ENCODE data around the gene CRACDL.
"Not testable (repeated sequence)": the region's sequence is repeated elsewhere in the genome, so short reads cannot be mapped to it uniquely, and the experiment has no call there.

Gene CRACDL

GRCh38 chr2:98882368-98882767, 53.7 kb downstream of the CRACDL start:
- DNase-seq = no peak

DNA sequence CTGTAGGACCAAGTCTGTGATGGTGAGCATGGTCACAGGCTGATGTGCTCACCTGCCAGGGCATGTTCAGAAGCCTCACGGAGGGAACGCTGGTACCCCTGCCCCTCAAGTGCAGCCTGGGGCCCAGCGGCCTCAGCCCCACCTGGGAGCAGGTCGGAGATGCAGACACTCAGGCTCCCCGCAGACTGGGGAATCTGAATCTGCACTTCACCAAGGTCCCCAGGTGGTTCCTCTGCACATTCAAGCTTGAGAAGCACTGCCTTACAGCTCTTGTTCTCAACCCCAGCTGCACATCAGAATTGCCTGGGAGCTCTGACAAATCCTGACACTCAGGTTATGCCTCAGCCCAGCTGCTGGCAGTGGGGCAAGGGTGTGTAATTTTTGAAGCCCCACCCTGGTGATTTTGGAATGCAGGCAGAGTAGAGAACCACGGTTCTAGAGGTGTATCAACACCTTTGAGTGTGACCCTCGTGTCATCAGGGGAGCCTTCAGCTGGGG, 54.8 kb downstream of the CRACDL start:
- no peak for DNase-seq

- DNase-seq = no peak
Observed at GRCh38 chr2:98880266-98881152, 55.5 kb downstream of the CRACDL start.

- DNase-seq = not testable (repeated sequence)
Observed at GRCh38 chr2:98877658-98878057, 58.4 kb downstream of the CRACDL start.

DNA sequence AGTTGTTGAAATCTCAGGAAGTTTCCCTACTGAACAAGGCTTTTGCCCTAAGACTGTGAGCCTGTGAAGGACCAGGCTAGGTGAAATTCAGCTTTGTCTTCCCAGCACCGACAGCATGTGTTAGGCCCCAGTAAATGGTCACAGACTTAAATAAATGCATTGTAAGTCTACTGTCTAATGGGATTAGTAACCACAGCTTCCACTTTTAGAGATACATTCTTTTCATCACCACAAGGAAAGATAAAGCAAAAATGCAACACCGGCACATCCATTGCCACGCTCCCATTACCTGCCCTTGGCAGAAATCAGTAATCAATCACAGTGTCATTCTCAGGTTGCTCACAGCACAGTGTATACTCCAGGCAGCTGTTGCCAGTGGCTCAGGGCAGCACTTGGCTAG, 59.3 kb downstream of the CRACDL start:
- DNase-seq = no peak

- no peak for DNase-seq
Observed at GRCh38 chr2:98875746-98876145, 60.3 kb downstream of the CRACDL start.

DNA sequence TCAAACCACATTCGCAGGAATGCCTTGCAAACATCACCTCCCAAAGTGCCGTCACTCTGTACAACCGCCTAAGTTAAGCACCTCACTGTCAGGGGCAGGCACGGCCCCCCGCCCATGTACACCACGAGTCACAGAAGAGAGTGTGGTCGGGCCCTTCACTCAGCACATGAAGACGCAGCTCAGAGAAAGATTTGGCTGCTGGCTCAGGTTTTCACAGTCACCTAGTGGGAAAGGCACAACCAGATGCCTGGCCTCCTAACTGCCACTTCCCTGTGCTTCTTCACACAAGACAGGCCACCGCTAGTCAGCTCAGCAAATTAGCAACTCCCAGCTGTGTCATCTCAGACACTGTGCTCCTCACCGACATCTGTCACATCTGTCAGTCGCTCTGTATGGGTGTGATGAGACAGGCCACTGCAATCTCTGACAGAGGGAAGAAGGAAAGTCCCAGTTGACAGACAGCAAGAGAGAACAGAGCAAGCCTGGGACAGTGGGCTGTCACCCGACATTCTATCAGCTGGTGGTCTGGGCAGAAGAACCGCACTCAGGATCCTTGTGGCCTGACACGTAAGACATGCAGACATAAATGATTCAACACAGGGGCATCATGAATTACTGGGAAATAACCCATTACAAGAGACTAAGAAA, 60.8 kb downstream of the CRACDL start:
- DNase-seq = no peak

DNA sequence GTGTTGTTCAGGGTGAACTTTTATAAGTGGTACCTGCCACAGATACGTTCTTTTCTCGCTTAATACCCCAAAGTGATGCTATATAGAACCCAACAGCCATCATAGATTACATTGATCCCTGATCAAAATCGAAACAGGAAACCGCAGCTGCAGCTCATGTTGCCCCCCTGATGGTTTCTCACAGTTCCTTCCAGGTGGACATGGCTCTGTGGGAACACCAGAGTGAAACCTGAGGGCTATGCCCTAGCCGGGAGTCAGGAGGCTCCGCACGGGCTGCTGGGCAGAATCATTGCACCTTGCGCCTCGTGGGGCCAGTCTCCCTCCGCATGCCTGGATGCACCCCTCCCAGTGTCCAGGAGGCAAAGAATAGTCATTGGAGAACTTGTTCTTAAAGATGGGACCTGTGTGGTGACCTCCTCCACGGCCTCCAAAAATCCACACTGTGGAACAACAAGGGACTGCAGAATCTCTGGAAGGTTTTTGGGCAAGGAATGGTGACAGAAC, 61.8 kb downstream of the CRACDL start:
- DNase-seq = no peak

DNA sequence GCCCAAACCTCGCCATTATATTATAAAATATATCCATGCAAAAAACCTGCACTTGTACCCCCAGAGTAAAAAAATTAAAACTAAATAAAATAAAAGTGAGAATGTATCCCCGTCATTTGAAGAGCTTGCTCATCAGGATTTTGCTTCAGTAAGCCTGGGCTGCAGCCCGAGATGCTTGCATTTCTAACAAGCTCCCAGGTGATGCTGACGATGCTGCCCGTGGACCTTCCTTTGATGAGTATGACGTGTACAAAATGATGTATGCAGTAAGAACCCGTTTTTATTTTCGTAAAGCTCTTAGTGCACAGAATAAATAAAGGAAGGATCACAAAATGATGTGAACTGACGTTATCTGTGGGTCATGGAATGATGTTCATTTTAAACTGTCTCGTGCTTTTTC, 63.5 kb downstream of the CRACDL start:
- no peak for DNase-seq

- DNase-seq = no peak
Observed at GRCh38 chr2:98871506-98871905, 64.5 kb downstream of the CRACDL start.

GRCh38 chr2:98870516-98871158, 65.4 kb downstream of the CRACDL start:
- no peak for DNase-seq

- DNase-seq = peak; percentile 5
Observed at GRCh38 chr2:98869870-98870269, 66.2 kb downstream of the CRACDL start.

- DNase-seq = no peak
Observed at GRCh38 chr2:98869272-98869641, 66.8 kb downstream of the CRACDL start.

- DNase-seq = no peak
Observed at GRCh38 chr2:98868548-98869271, 67.3 kb downstream of the CRACDL start.

GRCh38 chr2:98867539-98868309, 68.3 kb downstream of the CRACDL start:
- DNase-seq = no peak

DNA sequence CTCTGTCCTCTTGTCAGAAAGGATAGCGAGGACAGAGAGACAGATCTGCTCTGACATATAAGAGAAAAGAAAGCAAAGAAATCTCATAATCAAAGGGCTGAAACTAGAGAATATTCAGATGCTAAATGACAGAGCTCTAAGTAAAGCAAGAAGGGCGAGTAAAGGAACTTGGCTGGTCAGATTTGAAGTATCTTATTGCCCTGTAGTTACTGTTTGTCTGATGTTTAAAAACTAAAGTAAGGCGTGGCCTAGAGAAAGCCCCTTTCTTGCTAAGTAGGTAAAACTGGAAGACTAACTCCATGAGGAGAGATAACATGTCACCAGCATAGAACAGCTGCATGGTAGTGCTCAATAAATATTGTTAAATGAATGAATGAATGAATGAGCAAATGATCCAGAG, 70.0 kb downstream of the CRACDL start:
- DNase-seq = no peak

GRCh38 chr2:98861601-98862000, 74.4 kb downstream of the CRACDL start:
- no peak for DNase-seq

DNA sequence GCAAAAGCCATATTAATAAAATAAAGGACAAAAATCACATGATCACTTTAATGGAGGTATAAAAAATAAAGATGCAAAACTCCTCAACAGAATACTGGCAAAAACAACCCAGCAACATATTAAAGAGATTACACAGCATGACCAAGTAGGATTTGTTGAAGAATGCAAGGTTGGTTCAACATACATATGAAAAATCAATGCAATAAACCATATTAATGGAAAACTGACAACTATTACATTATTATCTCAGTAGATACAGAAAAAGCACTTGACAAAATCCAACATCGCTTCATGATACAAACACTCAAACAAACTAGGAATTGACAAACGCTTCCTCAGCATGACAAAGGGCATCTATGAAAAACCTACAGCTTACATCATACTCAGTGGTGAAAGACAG, 76.7 kb downstream of the CRACDL start:
- no peak for DNase-seq

- no peak for DNase-seq
Observed at GRCh38 chr2:98857001-98857400, 79.0 kb downstream of the CRACDL start.

DNA sequence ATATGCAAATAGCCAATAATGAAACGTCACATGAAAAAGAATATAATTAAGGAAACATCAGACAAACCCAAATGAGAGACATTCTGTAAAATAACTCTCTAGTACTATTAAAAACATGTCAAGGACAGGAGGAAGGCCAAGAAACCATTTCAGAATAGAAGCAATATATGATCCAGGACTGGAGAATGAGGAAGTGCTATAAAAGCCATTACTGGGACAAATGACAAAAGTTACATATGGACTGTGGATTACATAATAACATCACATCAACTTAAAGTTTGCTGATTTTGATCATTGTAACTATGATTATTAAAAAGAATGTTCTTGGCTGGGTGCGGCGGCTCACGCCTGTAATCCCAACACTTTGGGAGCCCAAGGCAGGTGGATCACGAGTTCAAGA, 81.3 kb downstream of the CRACDL start:
- peak; percentile 26 for DNase-seq

GRCh38 chr2:98852932-98853331, 83.1 kb downstream of the CRACDL start:
- no peak for DNase-seq

- DNase-seq = no peak
Observed at GRCh38 chr2:98850074-98850473, 86.0 kb downstream of the CRACDL start.
